Tibial artery (tissue), 4 donors: ENCODE results near the gene KRT9.
"Not testable (repeated sequence)": the region's sequence is repeated elsewhere in the genome, so short reads cannot be mapped to it uniquely, and the experiment has no call there.

Experiments used
- DNase-seq, 2 donors: peaks; one replicate each; pipeline ENCODE4 v3.0.0-alpha.2; 2019
- H3K27ac ChIP-seq, 2 donors: fragments of 200-600 bp; sonication (generic) in 1 of 2; 1 replicate in 1 of 2; 2 replicates in 1 of 2; pipeline ENCODE4 v1.5.1; 2018 to 2019; ENCODE audit warnings: mild to moderate bottlenecking in 1 of 2
- H3K27me3 ChIP-seq, 2 donors: fragments of 200-600 bp; sonication (generic) in 1 of 2; one replicate each; pipeline versions ENCODE4 v1.5.1 to v1.6.0; 2016 to 2019
- H3K36me3 ChIP-seq, 3 donors: fragments of 200-600 bp; sonication (generic) in 2 of 3; one replicate each; pipeline ENCODE4 v1.5.1; 2016 to 2019; ENCODE audit warnings: mild to moderate bottlenecking in 2 of 3
- H3K4me1 ChIP-seq, 4 donors: fragments of 200-600 bp; sonication (generic) in 2 of 4; 1 replicate in 3 of 4; 2 replicates in 1 of 4; pipeline ENCODE4 v1.5.1; 2016 to 2019
- H3K4me3 ChIP-seq, 2 donors: fragments of 200-600 bp; sonication (generic) in 1 of 2; 1 replicate in 1 of 2; 2 replicates in 1 of 2; pipeline ENCODE4 v1.5.1; 2018 to 2019; ENCODE audit warnings: mild to moderate bottlenecking in 2 of 2
- H3K9me3 ChIP-seq, 3 donors: fragments of 200-600 bp; sonication (generic) in 1 of 3; one replicate each; pipeline ENCODE4 v1.5.1; 2016 to 2019
- CTCF ChIP-seq, 2 experiments: fragments of 200-600 bp in 1 of 2; fragments of 450-650 bp in 1 of 2; IDR thresholded peaks; one replicate each; pipeline ENCODE4 v1.5.1; 2017 to 2019; ENCODE audit warnings: antibody characterized with exemption in 2 of 2, mild to moderate bottlenecking in 1 of 2, moderate library complexity in 1 of 2
- intact Hi-C: fragments of 100-400 bp; cut with DNase I; formaldehyde crosslinking; loops from one replicate; pipeline ENCODE4 v1.15.0; 2023; ENCODE audit warnings: low total_unique reads

Gene KRT9

GRCh38 chr17:41618341-41619035 is 46.6 kb upstream of the KRT9 start:
- DNase-seq, result no peak
- Histone ChIP-seq H3K9me3 (no peaks in the 10 kb centered on the region), H3K4me3 (no peak overlapping the region), H3K4me1 (peaks cover 0 to 11% (median 6%) of the 10 kb centered on the region in 4 donors), H3K27ac (no peak overlapping the region), H3K27me3 (peaks cover 0 to 25% of the 10 kb centered on the region in 2 donors), H3K36me3 (no peaks in the 10 kb centered on the region)
- intact Hi-C loops, result no loop called here
- TF ChIP-seq CTCF (IDR thresholded peaks at IDR 0.05), result no peak

- H3K27me3 ChIP-seq, result peaks cover 0 to 25% of the 10 kb centered on the region in 2 donors
- intact Hi-C loops, result no loop called here
Measured at GRCh38 chr17:41617698-41618097, 45.8 kb upstream of the KRT9 start.

GRCh38 chr17:41617136-41617535 is 45.3 kb upstream of the KRT9 start:
- intact Hi-C loops, result no loop called here
- DNase-seq, result no peak
- Histone ChIP-seq H3K27ac (no peak overlapping the region), H3K27me3 (peaks cover 0 to 29% of the 10 kb centered on the region in 2 donors), H3K4me3 (no peak overlapping the region), H3K9me3 (no peaks in the 10 kb centered on the region), H3K4me1 (peaks cover 0 to 15% (median 2%) of the 10 kb centered on the region in 4 donors), H3K36me3 (no peaks in the 10 kb centered on the region)
- TF ChIP-seq CTCF (IDR thresholded peaks at IDR 0.05), result no peak

More at GRCh38 chr17:41617698-41618097, 45.8 kb upstream of the KRT9 start:
- H3K4me3 ChIP-seq, result no peak overlapping the region
- no peak overlapping the region for H3K27ac ChIP-seq
- DNase-seq, result no peak
- H3K4me1 ChIP-seq, result peaks cover 0 to 11% (median 3%) of the 10 kb centered on the region in 4 donors
- H3K9me3 ChIP-seq, result no peaks in the 10 kb centered on the region
- TF ChIP-seq CTCF (IDR thresholded peaks at IDR 0.05), result no peak
- H3K36me3 ChIP-seq, result no peaks in the 10 kb centered on the region

- Histone ChIP-seq H3K4me1 (peaks cover 0 to 15% (median 2%) of the 10 kb centered on the region in 4 donors), H3K27me3 (peaks cover 0 to 32% of the 10 kb centered on the region in 2 donors)
- H3K36me3 ChIP-seq, H3K9me3 ChIP-seq, DNase-seq, H3K27ac ChIP-seq, H3K4me3 ChIP-seq, intact Hi-C loops: not testable (repeated sequence)
Measured at GRCh38 chr17:41616486-41616885, 44.6 kb upstream of the KRT9 start.

GRCh38 chr17:41615454-41615853 is 43.6 kb upstream of the KRT9 start:
- no peaks in the 10 kb centered on the region for H3K36me3 ChIP-seq
- intact Hi-C loops, result no loop called here
- DNase-seq, result no peak
- H3K27me3 ChIP-seq, result peaks cover 0 to 36% of the 10 kb centered on the region in 2 donors
- no peak for TF ChIP-seq CTCF (IDR thresholded peaks at IDR 0.05)
- H3K4me3 ChIP-seq, result no peak overlapping the region
- peaks cover 0 to 5% (median 2%) of the 10 kb centered on the region in 4 donors for H3K4me1 ChIP-seq
- H3K27ac ChIP-seq, result no peak overlapping the region
- H3K9me3 ChIP-seq, result no peaks in the 10 kb centered on the region

GRCh38 chr17:41614767-41615166 is 42.9 kb upstream of the KRT9 start:
- peaks cover 0 to 36% of the 10 kb centered on the region in 2 donors for H3K27me3 ChIP-seq
- H3K4me3 ChIP-seq, intact Hi-C loops, H3K9me3 ChIP-seq, H3K4me1 ChIP-seq, H3K27ac ChIP-seq, H3K36me3 ChIP-seq, DNase-seq: not testable (repeated sequence)
